HepG2 (cell line): ENCODE results near the gene LZTS2. TPM values are rescaled to one million over a fixed set of nuclear protein-coding genes. Genes with fewer than 3 reads are reported as not detected.
A peak's percentile ranks its signal among the peaks of the same experiment; 100 is the strongest.

Experiments
- ATAC-seq: fragments of 200-7000 bp; cut with Tn5 transposase; 3 replicates; pipeline ENCODE4 v1.9.1; 2020; ENCODE audit warnings: mild to moderate bottlenecking, moderate library complexity
- BruUV-seq: library from RNA; stranded (reverse); fragments of 400-500 nt; replicated peaks from 2 replicates; lab custom pipeline; 2021; lab: Mats Ljungman, UMichigan
- CTCF ChIA-PET: fragments of 300-600 bp; formaldehyde crosslinking; extraction: SDS; loops from one replicate; lab custom pipeline; 2021; ENCODE audit warnings: low total read pairs, inconsistent platforms, low intra/inter-chr PET ratio; lab: Yijun Ruan, JAX
- POLR2A ChIA-PET: fragments of 350-600 bp; sonication (Branson Sonifier 250); formaldehyde crosslinking; loops from one replicate; lab custom pipeline; 2020; ENCODE audit warnings: antibody characterized with exemption, inconsistent platforms; lab: Yijun Ruan, JAX
- DNase-seq: peaks from one replicate; pipeline ENCODE4 v3.0.0-alpha.2; 2015; ENCODE audit warnings: low spot score
- FAIRE-seq: peaks from 3 replicates; lab custom pipeline; 2011; peaks lifted over from hg19 to GRCh38; lab: Jason Lieb, UNC
- H2AFZ ChIP-seq: one replicate; pipeline ENCODE4 v1.6.1; 2011; ENCODE audit warnings: low read length, inconsistent platforms
- H3K27ac ChIP-seq: fragments of 300-600 bp; 3 replicates; pipeline ENCODE4 v1.8.0; 2011; ENCODE audit warnings: mixed run types, mild to moderate bottlenecking, mixed read lengths, low read length, inconsistent platforms; ENCODE audit not compliant: insufficient read depth; ENCODE audit errors: extremely low read length
- H3K27me3 ChIP-seq, 2 experiments: fragments of 200-600 bp in 1 of 2; 2 replicates in 1 of 2; 3 replicates in 1 of 2; pipeline versions ENCODE4 v1.6.0 to v1.8.0; 2011; ENCODE audit warnings: low read length in 2 of 2, mild to moderate bottlenecking in 2 of 2, moderate library complexity in 2 of 2, inconsistent platforms in 1 of 2; ENCODE audit not compliant: insufficient read depth in 2 of 2, control insufficient read depth in 1 of 2
- H3K36me3 ChIP-seq, 2 experiments: fragments of 200-600 bp in 1 of 2; replicated peaks in 1 of 2; 2 replicates in 1 of 2; 3 replicates in 1 of 2; pipeline versions ENCODE4 v1.5.1 to v1.8.0; 2011; ENCODE audit warnings: low read length in 2 of 2, inconsistent platforms in 1 of 2; ENCODE audit not compliant: insufficient read depth in 2 of 2, control insufficient read depth in 1 of 2
- H3K4me1 ChIP-seq: 2 replicates; pipeline ENCODE4 v1.5.1; 2012; ENCODE audit warnings: low read length, inconsistent platforms; ENCODE audit not compliant: insufficient read depth
- H3K4me2 ChIP-seq: 2 replicates; pipeline ENCODE4 v1.6.0; 2011; ENCODE audit warnings: low read depth, low read length, inconsistent platforms
- H3K4me3 ChIP-seq, 3 experiments: fragments of 200-600 bp in 1 of 3; sonication (generic), shearing (Covaris generic) in 1 of 3; replicated peaks in 1 of 3; 2 replicates each; pipeline ENCODE4 v1.5.1; 2011 to 2016; ENCODE audit warnings: low read length in 3 of 3, inconsistent platforms in 2 of 3, low read depth in 2 of 3, mild to moderate bottlenecking in 2 of 3, control low read depth in 1 of 3, mixed read lengths in 1 of 3; ENCODE audit not compliant: insufficient read depth in 1 of 3
- H3K79me2 ChIP-seq: one replicate; pipeline ENCODE4 v1.6.1; 2011; ENCODE audit warnings: low read length, inconsistent platforms; ENCODE audit not compliant: insufficient read depth
- H3K9ac ChIP-seq: 2 replicates; pipeline ENCODE4 v1.6.0; 2011; ENCODE audit warnings: mild to moderate bottlenecking, low read depth, low read length, inconsistent platforms; ENCODE audit not compliant: insufficient read depth
- H3K9me3 ChIP-seq: 2 replicates; pipeline ENCODE4 v1.5.1; 2012; ENCODE audit warnings: mild to moderate bottlenecking, low read length
- H4K20me1 ChIP-seq: 2 replicates; pipeline ENCODE4 v1.6.0; 2011; ENCODE audit warnings: inconsistent platforms, mild to moderate bottlenecking, low read length, moderate library complexity; ENCODE audit not compliant: insufficient read depth
- AGO2 ChIP-seq: fragments of 200-400 bp; formaldehyde crosslinking; optimal IDR thresholded peaks from 2 replicates; pipeline ENCODE3; 2017; ENCODE audit warnings: mild to moderate bottlenecking, low read depth, low read length, moderate library complexity
- BCL6 ChIP-seq: IDR thresholded peaks from 2 replicates; pipeline ENCODE4 v1.6.1; 2016; ENCODE audit warnings: missing genetic modification reagents, missing compliant biosample characterization
- FOXM1 ChIP-seq: sonication (generic); formaldehyde crosslinking; IDR thresholded peaks from 2 replicates; pipeline ENCODE4 v1.5.0; 2020; ENCODE audit warnings: missing genetic modification reagents
- GATAD1 ChIP-seq: IDR thresholded peaks from 2 replicates; pipeline ENCODE4 v1.6.1; 2016; ENCODE audit warnings: missing genetic modification reagents, missing compliant biosample characterization
- KDM1A ChIP-seq: IDR thresholded peaks from 2 replicates; pipeline ENCODE4 v1.6.1; 2016; ENCODE audit warnings: missing compliant biosample characterization
- KDM5A ChIP-seq: fragments of 200-600 bp; sonication (generic); IDR thresholded peaks from 2 replicates; pipeline ENCODE4 v1.7.0; 2018; ENCODE audit warnings: antibody characterized with exemption, mild to moderate bottlenecking, low read length, borderline replicate concordance
- MBD4 ChIP-seq: IDR thresholded peaks from 2 replicates; pipeline ENCODE4 v1.6.1; 2012; ENCODE audit warnings: low read length, inconsistent platforms, borderline replicate concordance
- RBM22 ChIP-seq: fragments of 200-400 bp; formaldehyde crosslinking; optimal IDR thresholded peaks from 2 replicates; pipeline ENCODE3; 2017; ENCODE audit warnings: mild to moderate bottlenecking, low read length, moderate library complexity
- RFXANK ChIP-seq: IDR thresholded peaks from 2 replicates; pipeline ENCODE4 v1.6.1; 2016
- TCF12 ChIP-seq, 2 experiments: fragments of 450-650 bp in 1 of 2; sonication (generic) in 1 of 2; formaldehyde crosslinking in 1 of 2; IDR thresholded peaks; 2 replicates each; pipeline versions ENCODE4 v1.6.1 to v1.8.0; 2017 to 2022; ENCODE audit warnings: antibody characterized with exemption in 1 of 2, mild to moderate bottlenecking in 1 of 2, missing genetic modification reagents in 1 of 2, moderate library complexity in 1 of 2
- ZFP62 ChIP-seq: sonication (generic); formaldehyde crosslinking; IDR thresholded peaks from 2 replicates; pipeline ENCODE4 v1.4.0; 2020; ENCODE audit warnings: missing genetic modification reagents
- ZNF225 ChIP-seq: sonication (generic); formaldehyde crosslinking; IDR thresholded peaks from 2 replicates; pipeline ENCODE4 v1.4.0; 2020; ENCODE audit warnings: mild to moderate bottlenecking, missing genetic modification reagents
- ZNF232 ChIP-seq: sonication (generic); formaldehyde crosslinking; IDR thresholded peaks from 2 replicates; pipeline ENCODE4 v1.4.0; 2020; ENCODE audit warnings: missing genetic modification reagents, borderline replicate concordance
- ZNF570 ChIP-seq: sonication (generic); formaldehyde crosslinking; IDR thresholded peaks from 2 replicates; pipeline ENCODE4 v1.4.0; 2020; ENCODE audit warnings: mild to moderate bottlenecking, missing genetic modification reagents, borderline replicate concordance
- ZNF780A ChIP-seq: sonication (generic); formaldehyde crosslinking; IDR thresholded peaks from 2 replicates; pipeline ENCODE4 v1.8.0; 2022; ENCODE audit warnings: mild to moderate bottlenecking, missing genetic modification reagents, moderate library complexity
- ZNF850 ChIP-seq: sonication (generic); formaldehyde crosslinking; conservative IDR thresholded peaks from 2 replicates; pipeline ENCODE4 v1.9.0; 2021; ENCODE audit warnings: mild to moderate bottlenecking, missing genetic modification reagents
- WGBS: methylation state at CpG from one replicate; pipeline ENCODE4 v1.1.6; 2017; ENCODE audit warnings: low lambda C conversion rate; 5-methylcytosine and 5-hydroxymethylcytosine counted together
- in situ Hi-C: cut with HindIII; loops from 2 replicates; pipeline ENCODE4 v1.10.0; 2017; ENCODE audit warnings: low pct_unique_long_range_greater_than_20kb; ENCODE audit not compliant: extremely low pct_ligation_motif_present
- intact Hi-C: fragments of 100-400 bp; cut with micrococcal nuclease; formaldehyde crosslinking; loops from one replicate; pipeline ENCODE4 v1.10.0; 2022; ENCODE audit not compliant: unreplicated experiment
- polyA plus RNA-seq, 8 experiments: library from polyadenylated mRNA; depleted of rRNA in 3 of 8; stranded (reverse) in 7 of 8; unstranded in 1 of 8; fragments of >200 nt; fragmentation: Illumina TruSeq in 4 of 8; extraction: Trizol in 4 of 8; gene quantifications; 2 replicates each; pipeline versions ENCODE4 v1.2.1 to v1.2.3, GENCODE V29; 2011 to 2016; ENCODE audit warnings: low read depth in 4 of 8, missing spikeins in 1 of 8, mixed read lengths in 1 of 8; ENCODE audit not compliant: insufficient read depth in 1 of 8
- total RNA-seq, 5 experiments: library from RNA; depleted of rRNA; stranded (reverse); fragments of >200 nt; fragmentation: Illumina TruSeq; extraction: Trizol; gene quantifications; 2 replicates each; pipeline ENCODE4 v1.2.3, GENCODE V29; 2016; ENCODE audit warnings: low read depth in 1 of 5
- TF ChIP-seq, protein P1 (sequence below): sonication (generic); formaldehyde crosslinking; IDR thresholded peaks from 2 replicates; pipeline ENCODE4 v1.4.0; 2020; ENCODE audit warnings: mild to moderate bottlenecking, missing genetic modification reagents
- TF ChIP-seq, protein P2 (sequence below): IDR thresholded peaks from 2 replicates; pipeline ENCODE4 v1.6.1; 2018; ENCODE audit warnings: missing genetic modification reagents

Gene LZTS2
- total and polyA plus RNA-seq, 2 of the 13 experiments (the other 11 are each of a cell fraction or from before 2014, with no cell fraction given): 43.6 to 65.6 TPM

DNA sequence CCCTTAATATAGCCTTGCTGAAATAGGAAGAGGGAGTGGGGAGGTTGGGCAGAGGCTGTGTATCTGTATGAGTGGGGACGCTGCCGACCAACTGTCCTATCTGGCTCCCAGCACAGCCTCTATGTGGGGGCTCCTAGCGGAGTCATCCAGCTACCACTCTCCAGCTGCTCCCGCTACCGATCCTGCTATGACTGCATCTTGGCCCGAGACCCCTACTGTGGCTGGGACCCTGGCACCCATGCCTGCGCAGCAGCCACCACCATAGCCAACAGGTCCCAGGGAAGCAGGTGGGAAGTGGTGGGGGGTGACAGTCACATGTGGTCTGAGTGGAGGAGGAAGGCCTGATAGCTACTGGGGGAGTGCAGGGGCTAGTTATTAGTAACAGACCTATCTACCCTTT is 18.9 kb upstream of the LZTS2 start:
- ChIA-PET POLR2A (interaction anchor here (1.3 to 23.0 kb wide), 3 partner anchors 11 to 31 kb away, joined by 4 to 277 read pairs (median 5); partner anchors contain the start of gene SEMA4G), CTCF (no interaction called here)
- Histone ChIP-seq H3K36me3 (peaks cover 30 to 82% of the 10 kb centered on the region in 2 experiments), H3K9me3 (no peaks in the 10 kb centered on the region), H3K27me3 (no peaks in the 10 kb centered on the region), H3K4me1 (peaks cover 13% of the 10 kb centered on the region), H4K20me1 (no peaks in the 10 kb centered on the region), H3K4me3 (no peak overlapping the region), H3K9ac (no peak overlapping the region), H2AFZ (no peak overlapping the region), H3K4me2 (no peak overlapping the region), H3K79me2 (no peaks in the 10 kb centered on the region), H3K27ac (no peak overlapping the region)
- ATAC-seq (no peak), DNase-seq (no peak), FAIRE-seq (no peak)
- in situ Hi-C loops (no loop called here), intact Hi-C loops (no loop called here)
- BruUV-seq: no TSS peak
- 96% methylated on average over 4 of the region's 7 CpGs for WGBS
- TF ChIP-seq, protein P1, sequence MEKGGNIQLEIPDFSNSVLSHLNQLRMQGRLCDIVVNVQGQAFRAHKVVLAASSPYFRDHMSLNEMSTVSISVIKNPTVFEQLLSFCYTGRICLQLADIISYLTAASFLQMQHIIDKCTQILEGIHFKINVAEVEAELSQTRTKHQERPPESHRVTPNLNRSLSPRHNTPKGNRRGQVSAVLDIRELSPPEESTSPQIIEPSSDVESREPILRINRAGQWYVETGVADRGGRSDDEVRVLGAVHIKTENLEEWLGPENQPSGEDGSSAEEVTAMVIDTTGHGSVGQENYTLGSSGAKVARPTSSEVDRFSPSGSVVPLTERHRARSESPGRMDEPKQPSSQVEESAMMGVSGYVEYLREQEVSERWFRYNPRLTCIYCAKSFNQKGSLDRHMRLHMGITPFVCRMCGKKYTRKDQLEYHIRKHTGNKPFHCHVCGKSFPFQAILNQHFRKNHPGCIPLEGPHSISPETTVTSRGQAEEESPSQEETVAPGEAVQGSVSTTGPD (CRISPR knock-in tag): no peak
- peak; percentile 34 for TF ChIP-seq RBM22
- TF ChIP-seq TCF12 (IDR thresholded peaks at IDR 0.05): no peak
- no peak for TF ChIP-seq TCF12 (CRISPR knock-in tag; IDR thresholded peaks at IDR 0.05)
- TF ChIP-seq ZFP62 (CRISPR knock-in tag): no peak
- TF ChIP-seq AGO2: peak; percentile 63
- TF ChIP-seq FOXM1 (CRISPR knock-in tag): no peak
- TF ChIP-seq ZNF570: no peak
- TF ChIP-seq RFXANK (CRISPR knock-in tag): no peak
- no peak for TF ChIP-seq ZNF850 (CRISPR knock-in tag)
- no peak for TF ChIP-seq GATAD1 (CRISPR knock-in tag)
- TF ChIP-seq KDM5A: no peak
- TF ChIP-seq MBD4: no peak
- no peak for TF ChIP-seq ZNF232 (CRISPR knock-in tag)
- no peak for TF ChIP-seq ZNF225
- TF ChIP-seq KDM1A (CRISPR knock-in tag): no peak
- TF ChIP-seq BCL6: no peak
- TF ChIP-seq ZNF780A (CRISPR knock-in tag): no peak
- TF ChIP-seq, protein P2, sequence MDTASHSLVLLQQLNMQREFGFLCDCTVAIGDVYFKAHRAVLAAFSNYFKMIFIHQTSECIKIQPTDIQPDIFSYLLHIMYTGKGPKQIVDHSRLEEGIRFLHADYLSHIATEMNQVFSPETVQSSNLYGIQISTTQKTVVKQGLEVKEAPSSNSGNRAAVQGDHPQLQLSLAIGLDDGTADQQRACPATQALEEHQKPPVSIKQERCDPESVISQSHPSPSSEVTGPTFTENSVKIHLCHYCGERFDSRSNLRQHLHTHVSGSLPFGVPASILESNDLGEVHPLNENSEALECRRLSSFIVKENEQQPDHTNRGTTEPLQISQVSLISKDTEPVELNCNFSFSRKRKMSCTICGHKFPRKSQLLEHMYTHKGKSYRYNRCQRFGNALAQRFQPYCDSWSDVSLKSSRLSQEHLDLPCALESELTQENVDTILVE (CRISPR knock-in tag): no peak
